ENCODE results near the gene EVA1A.

The EVA1A gene

DNA sequence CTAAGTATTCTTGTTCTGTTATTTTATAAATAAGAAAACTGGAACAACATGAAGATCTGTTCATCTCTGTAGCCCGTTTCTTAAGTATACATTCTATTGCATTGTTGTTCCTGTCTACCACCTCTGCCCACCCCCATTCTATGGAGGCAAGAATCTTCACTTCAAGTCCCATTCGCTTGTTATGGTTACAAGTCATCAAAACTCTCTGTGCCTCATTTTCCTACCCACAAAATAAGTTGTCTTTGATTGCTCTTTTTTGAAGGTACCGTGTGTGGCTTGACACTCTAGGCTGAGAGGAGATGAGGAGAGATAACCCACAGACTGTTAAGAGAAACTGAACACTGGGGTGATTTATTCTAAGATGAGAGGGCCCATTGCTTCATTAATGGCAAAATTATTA, 2.9 kb upstream of the EVA1A start:
- no peaks in the 10 kb centered on the region for H3K36me3 ChIP-seq (ENCODE audit: control insufficient read depth, insufficient read depth, low read length)
- peaks cover 6% of the 10 kb centered on the region for H3K4me1 ChIP-seq (ENCODE audit: control insufficient read depth, insufficient read depth, low read length, poor library complexity, severe bottlenecking)
- H3K9me3 ChIP-seq (ENCODE audit: control insufficient read depth, low read length): no peaks in the 10 kb centered on the region
- DNase-seq: no peak
- no peak overlapping the region for H3K4me3 ChIP-seq (ENCODE audit: insufficient read depth, low read depth, low read length, poor library complexity, severe bottlenecking)
- H3K27me3 ChIP-seq (replicated peaks; ENCODE audit: control insufficient read depth, insufficient read depth, low read length, poor library complexity, severe bottlenecking): no peaks in the 10 kb centered on the region
- H3K27ac ChIP-seq (ENCODE audit: insufficient read depth, low read length, poor library complexity, severe bottlenecking): no peak overlapping the region

GRCh38 chr2:75562513-75562864, 1.8 kb upstream of the EVA1A start:
- H3K27me3 ChIP-seq (replicated peaks; ENCODE audit: control insufficient read depth, insufficient read depth, low read length, poor library complexity, severe bottlenecking): no peaks in the 10 kb centered on the region
- no peaks in the 10 kb centered on the region for H3K36me3 ChIP-seq (ENCODE audit: control insufficient read depth, insufficient read depth, low read length)
- H3K4me1 ChIP-seq (ENCODE audit: control insufficient read depth, insufficient read depth, low read length, poor library complexity, severe bottlenecking): peaks cover 6% of the 10 kb centered on the region
- H3K27ac ChIP-seq (ENCODE audit: insufficient read depth, low read length, poor library complexity, severe bottlenecking): no peak overlapping the region
- DNase-seq: no peak
- H3K9me3 ChIP-seq (ENCODE audit: control insufficient read depth, low read length): no peaks in the 10 kb centered on the region
- H3K4me3 ChIP-seq (ENCODE audit: insufficient read depth, low read depth, low read length, poor library complexity, severe bottlenecking): no peak overlapping the region

DNA sequence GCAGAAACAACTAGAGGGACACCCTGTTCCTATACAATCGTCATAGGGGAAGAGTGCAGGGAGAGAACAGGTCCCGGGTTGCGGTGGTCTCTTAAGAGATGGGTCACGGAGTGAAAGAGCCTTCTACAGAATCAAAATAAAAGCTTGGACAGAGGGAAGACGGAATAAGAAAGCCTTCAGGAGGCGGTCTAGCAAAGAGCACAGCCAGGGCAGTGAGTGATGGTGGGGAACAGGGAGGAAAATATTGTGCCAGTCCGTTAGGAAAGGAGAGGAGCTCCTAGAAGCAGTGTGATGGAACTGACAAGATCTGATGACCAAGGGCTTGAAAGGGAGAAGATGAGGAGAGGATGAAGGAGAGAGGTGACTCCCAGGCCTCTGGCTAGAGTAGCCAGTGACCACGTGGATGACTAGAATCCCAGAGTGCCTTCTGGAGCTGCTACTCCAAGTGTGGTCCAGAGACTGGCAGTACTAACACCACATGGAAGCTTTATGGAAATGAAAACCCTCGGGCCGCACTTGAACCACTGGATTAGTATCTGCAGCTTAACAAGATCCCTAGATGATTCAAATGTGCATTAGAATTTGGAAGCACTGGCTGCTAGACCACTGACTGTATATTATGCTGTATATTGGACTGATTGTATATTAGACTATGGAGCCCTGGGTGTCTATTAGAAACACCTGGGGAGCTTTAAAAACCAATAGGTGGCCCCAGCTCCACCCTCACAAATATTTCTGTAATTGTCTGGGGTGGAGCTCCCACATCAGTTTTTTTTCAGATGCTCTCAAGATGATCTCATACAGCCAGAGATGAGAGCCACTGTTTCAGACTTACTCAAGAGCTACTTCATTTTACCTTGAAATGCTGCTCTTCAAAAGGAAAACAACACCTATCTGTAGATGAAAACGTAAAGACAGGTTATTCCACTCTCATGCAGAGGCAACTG, 1.1 kb upstream of the EVA1A start:
- Histone ChIP-seq H3K9me3 (ENCODE audit: control insufficient read depth, low read length) (no peaks in the 10 kb centered on the region), H3K36me3 (ENCODE audit: control insufficient read depth, insufficient read depth, low read length) (no peaks in the 10 kb centered on the region), H3K27me3 (replicated peaks; ENCODE audit: control insufficient read depth, insufficient read depth, low read length, poor library complexity, severe bottlenecking) (no peaks in the 10 kb centered on the region), H3K4me3 (ENCODE audit: insufficient read depth, low read depth, low read length, poor library complexity, severe bottlenecking) (no peak overlapping the region), H3K4me1 (ENCODE audit: control insufficient read depth, insufficient read depth, low read length, poor library complexity, severe bottlenecking) (peaks cover 6% of the 10 kb centered on the region), H3K27ac (ENCODE audit: insufficient read depth, low read length, poor library complexity, severe bottlenecking) (no peak overlapping the region)
- DNase-seq: no peak

- Histone ChIP-seq H3K27me3 (replicated peaks; ENCODE audit: control insufficient read depth, insufficient read depth, low read length, poor library complexity, severe bottlenecking) (no peaks in the 10 kb centered on the region), H3K9me3 (ENCODE audit: control insufficient read depth, low read length) (no peaks in the 10 kb centered on the region), H3K4me1 (ENCODE audit: control insufficient read depth, insufficient read depth, low read length, poor library complexity, severe bottlenecking) (peaks cover 6% of the 10 kb centered on the region), H3K27ac (ENCODE audit: insufficient read depth, low read length, poor library complexity, severe bottlenecking) (no peak overlapping the region), H3K36me3 (ENCODE audit: control insufficient read depth, insufficient read depth, low read length) (no peaks in the 10 kb centered on the region), H3K4me3 (ENCODE audit: insufficient read depth, low read depth, low read length, poor library complexity, severe bottlenecking) (peak overlapping the region; percentile 27)
- DNase-seq: no peak
These were observed 544 bp downstream of the EVA1A start for GRCh38 chr2:75560022-75560767.

DNA sequence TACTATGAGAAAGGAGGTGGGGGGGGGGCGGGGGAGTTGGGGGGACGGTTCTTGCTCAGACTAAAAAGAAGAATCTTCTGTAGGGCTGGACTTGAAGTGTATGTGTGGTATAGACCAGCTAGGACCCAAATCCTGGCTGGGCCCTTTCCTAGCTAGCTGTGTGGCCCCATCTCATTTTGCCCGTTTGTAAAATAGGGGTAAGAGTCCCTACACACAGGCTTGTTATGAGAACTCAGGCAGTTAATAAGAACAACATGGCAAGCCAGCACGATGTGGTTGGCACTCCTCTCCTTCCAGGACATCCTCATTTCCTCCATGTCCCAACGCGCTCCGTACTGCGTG, 1.1 kb downstream of the EVA1A start:
- Histone ChIP-seq H3K36me3 (ENCODE audit: control insufficient read depth, insufficient read depth, low read length) (no peaks in the 10 kb centered on the region), H3K27me3 (replicated peaks; ENCODE audit: control insufficient read depth, insufficient read depth, low read length, poor library complexity, severe bottlenecking) (no peaks in the 10 kb centered on the region), H3K27ac (ENCODE audit: insufficient read depth, low read length, poor library complexity, severe bottlenecking) (no peak overlapping the region), H3K9me3 (ENCODE audit: control insufficient read depth, low read length) (no peaks in the 10 kb centered on the region), H3K4me1 (ENCODE audit: control insufficient read depth, insufficient read depth, low read length, poor library complexity, severe bottlenecking) (peaks cover 6% of the 10 kb centered on the region), H3K4me3 (ENCODE audit: insufficient read depth, low read depth, low read length, poor library complexity, severe bottlenecking) (no peak overlapping the region)
- DNase-seq: no peak

DNA sequence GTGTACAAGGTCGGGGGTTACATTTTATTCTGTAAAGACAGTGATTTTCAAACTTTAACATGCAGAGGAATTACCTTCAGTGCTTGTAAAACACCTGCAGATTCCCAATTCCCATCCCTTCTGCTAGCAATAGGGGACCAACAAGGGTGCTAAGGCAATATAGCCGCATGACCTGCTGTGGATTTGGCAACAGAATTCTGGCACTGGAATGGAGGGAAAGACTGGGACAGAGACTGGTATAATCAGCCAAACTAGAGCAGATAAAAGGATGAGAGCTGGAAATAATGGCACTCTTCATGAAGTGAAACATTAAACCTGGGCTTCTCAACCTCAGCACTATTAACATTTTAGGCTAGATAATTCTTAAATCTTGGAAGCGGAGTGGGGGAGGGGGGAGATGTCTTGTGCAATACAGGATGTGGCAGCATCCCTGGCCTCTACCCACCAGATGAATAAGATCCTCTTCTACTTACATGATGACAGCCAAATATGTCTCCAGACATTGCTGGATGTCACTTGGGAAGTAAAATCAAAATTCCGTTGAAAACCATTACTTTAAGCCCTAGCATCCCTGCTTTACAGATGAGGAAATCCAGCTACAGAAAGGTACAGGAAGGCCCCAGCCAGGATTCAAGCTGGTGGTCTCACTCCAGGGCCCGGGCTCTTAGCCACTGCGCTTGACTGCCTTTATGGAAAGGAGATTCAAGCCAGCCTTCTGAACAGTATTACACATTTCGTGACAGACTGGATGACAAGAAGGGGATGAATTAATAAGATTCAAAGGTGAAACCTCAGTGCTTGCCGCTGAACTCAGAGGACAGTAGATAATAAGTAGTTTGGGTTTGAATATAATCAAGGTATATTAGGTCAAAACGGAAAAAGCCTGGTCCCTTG, 1.7 kb downstream of the EVA1A start:
- no peak for DNase-seq
- Histone ChIP-seq H3K36me3 (ENCODE audit: control insufficient read depth, insufficient read depth, low read length) (no peaks in the 10 kb centered on the region), H3K4me3 (ENCODE audit: insufficient read depth, low read depth, low read length, poor library complexity, severe bottlenecking) (no peak overlapping the region), H3K4me1 (ENCODE audit: control insufficient read depth, insufficient read depth, low read length, poor library complexity, severe bottlenecking) (peaks cover 6% of the 10 kb centered on the region), H3K27me3 (replicated peaks; ENCODE audit: control insufficient read depth, insufficient read depth, low read length, poor library complexity, severe bottlenecking) (no peaks in the 10 kb centered on the region), H3K9me3 (ENCODE audit: control insufficient read depth, low read length) (no peaks in the 10 kb centered on the region), H3K27ac (ENCODE audit: insufficient read depth, low read length, poor library complexity, severe bottlenecking) (no peak overlapping the region)

- DNase-seq: no peak
- Histone ChIP-seq H3K27me3 (replicated peaks; ENCODE audit: control insufficient read depth, insufficient read depth, low read length, poor library complexity, severe bottlenecking) (no peaks in the 10 kb centered on the region), H3K27ac (ENCODE audit: insufficient read depth, low read length, poor library complexity, severe bottlenecking) (no peak overlapping the region), H3K4me1 (ENCODE audit: control insufficient read depth, insufficient read depth, low read length, poor library complexity, severe bottlenecking) (peaks cover 6% of the 10 kb centered on the region), H3K4me3 (ENCODE audit: insufficient read depth, low read depth, low read length, poor library complexity, severe bottlenecking) (no peak overlapping the region), H3K36me3 (ENCODE audit: control insufficient read depth, insufficient read depth, low read length) (no peaks in the 10 kb centered on the region), H3K9me3 (ENCODE audit: control insufficient read depth, low read length) (no peaks in the 10 kb centered on the region)
These were observed 2.6 kb downstream of the EVA1A start for GRCh38 chr2:75558136-75558535.

GRCh38 chr2:75557474-75558133, 3.1 kb downstream of the EVA1A start:
- Histone ChIP-seq H3K27me3 (replicated peaks; ENCODE audit: control insufficient read depth, insufficient read depth, low read length, poor library complexity, severe bottlenecking) (no peaks in the 10 kb centered on the region), H3K27ac (ENCODE audit: insufficient read depth, low read length, poor library complexity, severe bottlenecking) (no peak overlapping the region), H3K9me3 (ENCODE audit: control insufficient read depth, low read length) (no peaks in the 10 kb centered on the region), H3K4me1 (ENCODE audit: control insufficient read depth, insufficient read depth, low read length, poor library complexity, severe bottlenecking) (peaks cover 6% of the 10 kb centered on the region), H3K36me3 (ENCODE audit: control insufficient read depth, insufficient read depth, low read length) (no peaks in the 10 kb centered on the region), H3K4me3 (ENCODE audit: insufficient read depth, low read depth, low read length, poor library complexity, severe bottlenecking) (no peak overlapping the region)
- DNase-seq: no peak

DNA sequence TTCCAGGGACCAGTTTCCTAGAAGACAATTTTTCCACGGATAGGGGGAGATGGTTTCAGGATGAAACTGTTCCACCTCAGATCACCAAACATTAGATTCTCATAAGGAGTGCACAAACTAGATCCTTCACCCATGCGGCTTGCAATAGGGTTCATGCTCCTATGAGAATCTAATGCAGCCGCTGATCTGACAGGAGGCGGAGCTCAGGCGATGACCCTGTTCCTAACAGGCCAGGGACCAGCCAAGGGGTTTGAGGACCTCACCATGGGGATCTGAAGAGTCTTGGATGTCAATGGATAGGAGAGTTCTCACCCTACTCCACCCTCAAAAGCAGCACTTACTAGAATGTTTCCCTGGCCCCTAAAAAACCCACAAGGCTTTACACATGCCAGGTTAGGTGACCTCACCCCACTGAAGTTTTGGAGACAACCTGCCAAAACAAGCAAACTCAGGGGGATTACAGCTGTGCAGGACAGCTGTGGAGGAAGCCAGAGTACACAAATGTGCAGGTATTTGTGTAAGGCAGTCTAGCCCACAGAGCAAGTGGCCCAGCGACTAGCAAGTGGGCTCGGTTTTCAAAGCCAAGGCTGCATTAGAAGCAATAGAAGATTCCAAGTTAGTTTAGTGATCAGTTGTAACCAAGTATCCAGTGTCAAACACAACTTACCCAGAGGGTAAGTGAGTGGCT, 3.9 kb downstream of the EVA1A start:
- H3K36me3 ChIP-seq (ENCODE audit: control insufficient read depth, insufficient read depth, low read length): no peaks in the 10 kb centered on the region
- no peak overlapping the region for H3K27ac ChIP-seq (ENCODE audit: insufficient read depth, low read length, poor library complexity, severe bottlenecking)
- H3K4me1 ChIP-seq (ENCODE audit: control insufficient read depth, insufficient read depth, low read length, poor library complexity, severe bottlenecking): peaks cover 6% of the 10 kb centered on the region
- no peak overlapping the region for H3K4me3 ChIP-seq (ENCODE audit: insufficient read depth, low read depth, low read length, poor library complexity, severe bottlenecking)
- DNase-seq: no peak
- H3K27me3 ChIP-seq (replicated peaks; ENCODE audit: control insufficient read depth, insufficient read depth, low read length, poor library complexity, severe bottlenecking): no peaks in the 10 kb centered on the region
- no peaks in the 10 kb centered on the region for H3K9me3 ChIP-seq (ENCODE audit: control insufficient read depth, low read length)

Data from effector memory CD4-positive, alpha-beta T cell (primary cell).